CD4-positive, alpha-beta T cell treated with Interleukin-6 at 100 ng/mL for 8 hours (primary cell): ENCODE measurements around the gene ASRGL1.
"Not testable (repeated sequence)": the region's sequence is repeated elsewhere in the genome, so short reads cannot be mapped to it uniquely, and the experiment has no call there.

ENCODE experiments used
- DNase-seq: peaks from one replicate; pipeline ENCODE4 v3.0.0-alpha.2; 2020; ENCODE audit warnings: mixed read lengths, low spot score

The ASRGL1 gene

GRCh38 chr11:62337303-62338181 is at the start of gene ASRGL1:
Gene ASRGL1 (plus strand): TSS chr11:62337448. CDS start chr11:62337978, 530 bp downstream.
- DNase-seq, result peak; percentile 67

- no peak for DNase-seq
These were observed 41.7 kb upstream of the ASRGL1 start for GRCh38 chr11:62295504-62295903.

GRCh38 chr11:62298975-62299374 is 38.3 kb upstream of the ASRGL1 start, which contains the start of gene SCGB1D4:
Gene SCGB1D4 (minus strand): TSS chr11:62299075. CDS start chr11:62299010, 65 bp downstream.
- DNase-seq, result no peak

- no peak for DNase-seq
These were observed 31.0 kb upstream of the ASRGL1 start for GRCh38 chr11:62306227-62306626.

GRCh38 chr11:62307950-62308349 is 29.3 kb upstream of the ASRGL1 start:
- no peak for DNase-seq

GRCh38 chr11:62309991-62310390 is 27.3 kb upstream of the ASRGL1 start:
- no peak for DNase-seq

- DNase-seq, result no peak
These were observed 21.8 kb upstream of the ASRGL1 start for GRCh38 chr11:62315431-62315830.

- DNase-seq, result no peak
These were observed 14.7 kb upstream of the ASRGL1 start for GRCh38 chr11:62322524-62322923.

- DNase-seq, result peak; percentile 22
These were observed 12.3 kb upstream of the ASRGL1 start for GRCh38 chr11:62324731-62325556.

GRCh38 chr11:62325781-62326180 is 11.5 kb upstream of the ASRGL1 start:
- DNase-seq, result not testable (repeated sequence)

GRCh38 chr11:62326719-62327118 is 10.5 kb upstream of the ASRGL1 start:
- not testable (repeated sequence) for DNase-seq

GRCh38 chr11:62327541-62327940 is 9.7 kb upstream of the ASRGL1 start:
- DNase-seq, result not testable (repeated sequence)

- not testable (repeated sequence) for DNase-seq
These were observed 6.0 kb upstream of the ASRGL1 start for GRCh38 chr11:62331264-62331663.

GRCh38 chr11:62333768-62334167 is 3.5 kb upstream of the ASRGL1 start:
- DNase-seq, result no peak

GRCh38 chr11:62336949-62337302 is 322 bp upstream of the ASRGL1 start:
- DNase-seq, result not testable (repeated sequence)

- DNase-seq, result no peak
These were observed 970 bp downstream of the ASRGL1 start for GRCh38 chr11:62338218-62338617.

- DNase-seq, result peak; percentile 44
These were observed 3.1 kb downstream of the ASRGL1 start for GRCh38 chr11:62340269-62340901.

GRCh38 chr11:62341588-62341987 is 4.3 kb downstream of the ASRGL1 start:
- no peak for DNase-seq

- DNase-seq, result not testable (repeated sequence)
These were observed 6.5 kb downstream of the ASRGL1 start for GRCh38 chr11:62343646-62344190.

- no peak for DNase-seq
These were observed 7.0 kb downstream of the ASRGL1 start for GRCh38 chr11:62344210-62344609.

GRCh38 chr11:62345861-62346260 is 8.6 kb downstream of the ASRGL1 start:
- no peak for DNase-seq
